Panc1 (cell line): ENCODE results near the gene HBG2.

ENCODE experiments used
- CTCF ChIP-seq: fragments of 450-650 bp; IDR thresholded peaks from 2 replicates; pipeline ENCODE4 v1.5.1; 2017; ENCODE audit warnings: mild to moderate bottlenecking
- POLR2AphosphoS5 ChIP-seq: IDR thresholded peaks from 2 replicates; pipeline ENCODE4 v1.6.1; 2012; ENCODE audit warnings: mild to moderate bottlenecking, low read depth, low read length, moderate library complexity
- REST ChIP-seq, 2 experiments: IDR thresholded peaks; 2 replicates each; pipeline ENCODE4 v1.6.1; 2011 to 2012; ENCODE audit warnings: low read depth in 2 of 2, control low read depth in 1 of 2, low read length in 1 of 2, mild to moderate bottlenecking in 1 of 2, moderate library complexity in 1 of 2; ENCODE audit not compliant: insufficient read depth in 1 of 2
- TCF7L2 ChIP-seq: IDR thresholded peaks from 2 replicates; pipeline ENCODE4 v1.6.1; 2011; ENCODE audit warnings: mild to moderate bottlenecking, low read depth, low read length, inconsistent platforms

- TF ChIP-seq REST (IDR thresholded peaks at IDR 0.05; ENCODE audit: insufficient read depth in 1 of 2, low read depth in 2 of 2, low read length in 1 of 2) (no peak), CTCF (no peak), TCF7L2 (no peak), POLR2AphosphoS5 (no peak)
These were observed 3.9 kb downstream of the HBG2 start for GRCh38 chr11:5250543-5251204.
